DMS153 treated with DMSO at 0.1 percent for 48 hours (cell line): Measurements from ENCODE around the gene KCNQ4.

Source experiments
- DNase-seq: peaks from one replicate; lab custom pipeline; 2025; ENCODE audit not compliant: unreplicated experiment; lab: John Stamatoyannopoulos, UW

Gene KCNQ4

DNA sequence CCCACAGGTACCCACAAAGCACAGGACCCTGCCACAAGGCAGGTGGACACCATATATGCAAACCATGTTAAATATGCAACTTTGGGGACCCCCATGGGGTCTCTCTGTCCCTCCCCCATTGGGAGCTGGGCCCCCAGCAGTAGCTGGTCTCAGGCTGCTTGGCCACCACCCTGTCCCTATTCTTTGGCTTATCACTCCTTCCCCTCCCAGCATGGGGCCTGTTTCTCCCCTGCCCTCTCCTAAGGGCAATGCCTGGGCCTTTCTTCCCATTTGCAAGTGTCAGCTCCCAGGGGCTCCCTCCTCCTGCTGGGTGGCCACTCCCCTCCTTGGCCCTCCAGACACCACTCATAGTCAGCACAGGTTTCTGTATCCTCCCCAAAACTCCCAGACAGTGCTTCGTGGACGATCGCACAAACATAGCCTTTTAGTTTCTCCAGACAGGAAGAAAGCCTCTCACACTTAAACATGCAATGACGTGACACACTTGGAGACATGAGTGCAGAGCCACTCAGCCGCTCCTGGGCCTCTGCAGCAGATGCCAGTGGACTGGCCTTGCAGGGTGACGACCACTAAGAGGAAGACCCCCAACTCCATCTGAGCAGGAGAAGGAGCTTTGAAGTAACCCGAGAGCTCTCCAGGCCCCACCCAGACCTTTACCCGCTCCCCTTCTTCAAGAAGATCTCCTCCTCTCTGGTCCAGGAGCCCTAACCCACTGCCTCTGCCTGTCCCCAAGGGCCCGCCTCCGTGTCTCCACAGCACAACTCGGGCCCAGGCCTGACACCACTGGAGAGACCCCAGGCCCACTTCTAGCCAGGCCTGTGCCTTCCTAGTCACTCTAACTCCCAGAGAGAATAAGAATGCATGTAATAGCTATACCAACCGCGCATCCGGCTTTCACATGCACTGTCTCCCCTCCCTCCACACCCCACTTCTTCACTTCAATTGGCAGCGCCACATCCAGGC, 55.7 kb downstream of the KCNQ4 start:
- no peak for DNase-seq

DNA sequence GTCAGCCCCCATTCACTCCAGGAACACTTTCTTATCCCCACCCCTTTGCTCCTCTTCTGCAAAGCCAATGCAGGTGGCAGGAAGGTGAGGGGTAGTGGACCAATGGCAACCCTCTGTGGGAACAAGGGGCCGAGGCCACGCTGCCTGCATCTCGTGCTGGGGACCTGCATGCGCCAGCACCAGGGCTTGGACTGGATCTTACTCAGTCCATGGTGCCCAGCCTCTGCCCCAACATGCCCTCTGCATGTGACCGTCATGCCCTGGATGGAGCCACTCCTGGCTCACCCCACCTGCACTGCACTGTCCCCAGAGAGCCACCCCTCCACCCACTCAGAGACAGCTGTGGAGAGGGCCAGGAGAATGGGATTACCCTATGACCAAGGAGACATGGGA, 56.4 kb downstream of the KCNQ4 start:
- DNase-seq: no peak

DNA sequence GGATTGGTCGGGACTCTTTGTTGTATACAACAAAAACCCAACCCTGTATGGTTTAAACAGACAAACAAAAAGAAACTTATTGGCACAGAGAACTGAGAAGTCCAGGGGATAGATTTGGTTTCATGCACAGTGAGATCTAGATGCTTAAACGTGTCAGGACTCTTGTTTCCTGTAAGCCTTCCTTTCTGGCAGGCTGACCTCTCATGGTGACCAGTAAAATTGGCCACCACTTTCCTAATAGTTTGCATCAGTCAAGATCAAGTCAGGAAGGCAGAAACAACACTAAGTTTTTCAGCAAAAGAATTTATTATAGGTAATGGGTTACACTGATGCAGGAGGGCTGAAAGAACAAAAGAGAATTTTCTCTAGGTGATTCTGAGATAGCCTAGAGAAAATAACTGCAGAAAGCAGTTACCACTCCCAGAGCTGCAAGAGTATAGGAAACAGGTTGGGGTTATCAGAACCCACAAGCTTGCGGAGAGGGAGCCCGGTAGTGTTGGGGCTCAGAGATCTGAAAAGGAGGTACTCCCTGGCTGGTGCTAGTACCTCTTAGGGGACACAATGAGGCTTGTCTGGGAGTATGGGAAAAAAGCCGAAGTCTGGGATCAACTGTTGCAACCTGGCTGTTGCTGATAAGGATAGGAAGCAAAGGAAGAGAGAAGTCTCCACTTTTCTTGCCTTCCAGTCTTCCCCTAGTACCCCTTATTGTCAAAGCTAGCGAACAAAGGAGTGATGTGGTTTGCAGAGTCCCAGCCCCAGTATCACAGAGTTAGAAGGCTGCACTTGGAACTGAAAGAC, 57.1 kb downstream of the KCNQ4 start:
- DNase-seq: no peak

DNA sequence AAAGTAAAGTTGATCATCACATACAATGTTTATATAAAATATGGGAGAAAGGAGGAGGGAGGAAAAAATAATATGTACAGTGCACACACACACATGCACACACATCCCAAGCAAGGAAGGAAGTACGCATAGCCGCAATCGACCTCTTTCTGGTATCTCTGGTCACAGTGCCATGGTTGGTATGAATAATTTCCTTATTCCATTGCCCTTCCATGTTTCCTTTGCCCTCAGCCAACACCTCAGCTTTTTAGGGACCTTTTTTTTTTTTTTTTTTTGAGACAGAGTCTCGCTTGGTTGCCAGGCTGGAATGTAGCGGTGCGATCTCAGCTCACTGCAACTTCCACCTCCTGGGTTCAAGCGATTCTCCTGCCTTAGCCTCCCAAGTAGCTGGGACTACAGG, 58.0 kb downstream of the KCNQ4 start:
- no peak for DNase-seq

DNA sequence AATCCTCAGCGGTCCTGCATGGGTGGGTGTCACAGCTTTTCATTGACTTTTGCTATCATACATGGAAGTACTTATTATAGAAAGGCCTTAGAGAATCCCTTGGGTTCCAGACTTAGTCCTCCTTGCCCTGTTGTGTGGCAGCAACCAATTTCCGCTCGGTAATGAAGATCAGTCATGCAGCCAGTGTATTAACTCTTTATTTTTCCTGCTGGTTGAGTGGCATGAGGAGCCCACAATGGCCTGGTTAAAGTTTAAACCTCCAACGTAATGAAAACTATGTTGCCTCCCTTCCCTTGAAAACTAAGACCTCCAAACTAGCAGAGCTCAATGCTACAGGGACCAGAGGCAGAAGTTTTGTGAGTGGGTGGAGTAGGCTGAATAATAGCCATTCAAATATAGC, 58.6 kb downstream of the KCNQ4 start:
- DNase-seq: no peak

DNA sequence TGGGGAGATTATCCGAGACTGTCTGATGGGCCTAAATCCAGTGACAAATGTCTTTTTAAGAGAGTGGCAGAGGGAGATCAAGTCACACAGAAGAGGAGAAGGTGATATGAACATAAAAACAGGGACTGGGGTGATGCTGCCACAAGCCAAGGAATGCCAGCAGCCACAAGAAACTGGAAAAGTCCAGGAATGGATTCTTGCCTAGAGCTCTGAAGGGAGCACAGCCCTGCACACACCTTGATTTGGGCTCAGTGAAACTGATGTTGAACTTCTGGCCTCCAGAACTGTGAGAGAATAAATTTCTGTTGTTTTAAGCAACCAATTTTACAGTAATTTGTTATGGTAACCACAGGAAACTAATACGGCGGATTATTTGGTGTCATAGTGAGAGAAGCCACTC, 59.1 kb downstream of the KCNQ4 start:
- DNase-seq: no peak

DNA sequence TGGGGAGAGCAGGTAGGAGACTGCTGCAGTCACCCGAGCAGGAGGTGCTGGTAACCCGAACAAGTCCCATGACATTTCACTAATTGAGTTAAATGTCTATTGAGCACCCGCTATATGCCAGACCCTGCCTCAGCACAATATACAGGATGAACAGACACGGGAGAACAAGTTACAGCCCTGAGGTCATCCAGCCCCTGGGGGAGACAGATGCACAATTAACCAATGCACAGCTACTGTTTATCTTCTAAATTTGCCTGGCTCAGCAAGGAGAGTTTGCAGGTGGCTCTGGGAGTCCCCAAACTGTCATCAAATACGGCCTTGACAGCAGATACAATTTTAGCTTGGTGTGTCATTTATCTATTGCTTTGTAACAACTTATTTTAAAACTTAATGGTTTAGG, 60.5 kb downstream of the KCNQ4 start:
- DNase-seq: no peak

DNA sequence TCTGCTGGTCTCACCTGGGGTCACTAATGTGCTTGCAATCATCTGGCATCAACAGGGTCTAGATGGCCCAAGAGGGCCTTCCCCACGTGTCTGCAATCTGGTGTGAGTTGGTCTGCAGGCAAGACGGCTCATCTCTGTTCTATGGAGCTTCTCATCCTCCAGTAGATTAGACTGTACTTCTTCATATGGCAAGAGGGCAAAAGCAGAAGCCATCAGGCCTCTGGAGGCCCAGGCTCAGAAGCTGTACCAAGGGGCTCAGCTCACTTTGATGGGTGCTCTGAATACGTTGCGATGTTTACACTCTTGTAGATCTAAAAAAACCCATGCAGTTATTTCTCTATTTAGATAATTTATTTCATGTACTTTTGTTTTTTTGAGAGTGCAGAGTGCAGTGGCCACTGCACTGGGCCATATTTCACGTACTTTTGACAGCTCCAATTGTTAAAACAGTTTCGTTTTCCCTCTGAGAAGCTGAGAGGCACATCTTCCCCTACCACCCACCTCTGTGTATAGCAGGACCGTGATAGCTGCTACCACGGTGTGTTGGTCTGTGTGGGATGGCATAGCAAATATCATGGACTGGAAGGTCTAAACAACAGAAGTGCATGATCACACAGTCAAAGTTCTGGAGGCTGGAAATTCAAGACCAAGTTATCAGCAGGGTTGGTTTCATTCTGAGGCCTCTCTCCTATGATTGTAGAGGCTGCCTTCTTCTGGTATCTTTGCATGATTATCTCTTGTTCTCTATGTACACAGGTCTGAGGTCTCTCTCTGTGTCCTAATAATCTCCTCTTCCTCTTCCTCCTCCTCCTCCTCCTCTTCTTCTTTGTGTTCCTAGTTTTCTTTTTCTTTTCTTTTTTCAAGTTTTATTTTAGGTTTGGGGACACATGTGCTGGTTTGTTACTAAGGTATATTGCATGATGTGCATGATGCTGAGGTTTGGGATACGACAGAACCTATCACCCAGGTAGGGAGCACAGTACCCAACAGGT, 61.6 kb downstream of the KCNQ4 start:
- no peak for DNase-seq

DNA sequence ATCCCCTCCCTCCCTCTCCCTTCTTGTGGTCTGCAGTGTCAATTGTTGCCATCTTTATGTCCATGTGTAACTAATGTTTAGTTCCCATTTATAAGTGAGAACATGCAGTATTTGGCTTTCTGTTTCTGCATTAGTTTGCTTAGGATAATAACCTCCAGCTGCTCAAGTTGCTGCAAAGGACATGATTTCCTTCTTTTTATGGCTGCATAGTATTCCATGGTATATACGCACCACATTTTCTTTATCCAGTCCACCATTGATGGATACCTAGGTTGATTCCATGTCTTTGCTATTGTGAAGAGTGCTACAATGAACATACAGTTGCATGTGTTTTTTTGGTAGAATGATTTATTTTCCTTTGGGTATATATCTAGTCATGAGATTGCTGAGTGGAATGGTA, 62.3 kb downstream of the KCNQ4 start:
- no peak for DNase-seq

DNA sequence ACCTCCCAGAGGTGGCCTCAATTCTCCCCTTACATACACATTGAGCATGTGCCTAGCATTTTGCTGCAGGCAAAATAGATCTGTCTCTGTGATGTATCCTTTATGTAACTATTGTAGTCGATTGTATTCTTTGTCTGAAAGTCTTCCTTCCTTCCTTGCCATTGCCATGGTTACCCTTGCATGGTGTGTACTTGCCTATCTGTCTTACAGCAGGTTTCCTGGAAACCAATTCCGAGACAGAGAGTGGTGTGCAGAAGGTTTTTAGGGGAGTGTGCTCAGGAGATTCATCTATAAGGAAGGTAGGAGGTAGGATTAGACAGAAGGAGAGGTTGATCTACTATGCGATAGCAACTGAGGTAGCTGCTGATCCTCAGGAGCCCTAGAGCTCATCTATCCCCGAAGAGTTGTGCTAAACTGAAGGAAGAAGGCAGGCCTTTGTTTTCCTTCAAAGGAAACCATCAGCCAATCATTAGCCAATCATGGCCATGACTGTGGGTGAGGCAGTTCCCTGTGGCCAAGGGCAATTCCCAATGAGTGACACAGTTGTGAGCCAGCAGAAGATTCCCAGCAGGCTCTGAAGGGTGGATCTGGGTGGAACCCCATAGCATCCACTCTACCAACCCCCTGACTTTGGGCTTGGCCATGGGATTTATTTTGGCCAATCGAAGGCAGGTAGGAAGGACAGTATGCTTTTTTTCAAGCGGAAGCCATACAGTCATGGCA, 63.6 kb downstream of the KCNQ4 start:
- DNase-seq: no peak

DNA sequence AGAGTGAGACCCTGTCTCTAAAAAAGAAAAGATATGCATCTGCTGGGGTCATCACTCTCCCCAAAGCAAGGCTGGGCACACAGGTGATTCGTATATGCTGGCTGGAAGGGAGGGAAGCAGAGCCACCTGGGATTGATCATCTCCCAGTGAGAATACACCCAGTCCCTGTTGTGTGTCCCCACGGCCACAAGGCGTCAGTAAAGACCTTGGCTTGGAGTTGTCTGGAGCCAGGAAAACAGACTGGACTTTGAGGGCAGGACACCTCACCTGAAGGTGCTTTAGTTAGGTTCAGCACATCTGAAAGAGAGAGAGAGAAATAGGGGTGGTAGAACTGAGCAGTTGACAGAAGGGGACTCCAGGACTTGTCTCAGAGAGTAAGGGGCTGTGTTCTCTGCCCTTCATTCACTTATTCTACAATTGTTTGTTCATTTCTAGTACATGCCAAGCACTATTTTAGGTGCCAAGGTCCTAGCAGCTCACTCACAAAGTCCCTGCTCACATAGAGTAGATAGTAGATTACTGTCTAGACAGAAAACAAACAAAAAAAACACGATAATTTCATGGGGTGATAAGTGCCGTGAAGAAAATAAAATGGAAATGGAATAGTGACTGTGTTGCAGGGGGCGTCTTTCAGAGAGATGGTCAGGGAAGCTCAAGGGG, 65.1 kb downstream of the KCNQ4 start:
- DNase-seq: peak; percentile 97

DNA sequence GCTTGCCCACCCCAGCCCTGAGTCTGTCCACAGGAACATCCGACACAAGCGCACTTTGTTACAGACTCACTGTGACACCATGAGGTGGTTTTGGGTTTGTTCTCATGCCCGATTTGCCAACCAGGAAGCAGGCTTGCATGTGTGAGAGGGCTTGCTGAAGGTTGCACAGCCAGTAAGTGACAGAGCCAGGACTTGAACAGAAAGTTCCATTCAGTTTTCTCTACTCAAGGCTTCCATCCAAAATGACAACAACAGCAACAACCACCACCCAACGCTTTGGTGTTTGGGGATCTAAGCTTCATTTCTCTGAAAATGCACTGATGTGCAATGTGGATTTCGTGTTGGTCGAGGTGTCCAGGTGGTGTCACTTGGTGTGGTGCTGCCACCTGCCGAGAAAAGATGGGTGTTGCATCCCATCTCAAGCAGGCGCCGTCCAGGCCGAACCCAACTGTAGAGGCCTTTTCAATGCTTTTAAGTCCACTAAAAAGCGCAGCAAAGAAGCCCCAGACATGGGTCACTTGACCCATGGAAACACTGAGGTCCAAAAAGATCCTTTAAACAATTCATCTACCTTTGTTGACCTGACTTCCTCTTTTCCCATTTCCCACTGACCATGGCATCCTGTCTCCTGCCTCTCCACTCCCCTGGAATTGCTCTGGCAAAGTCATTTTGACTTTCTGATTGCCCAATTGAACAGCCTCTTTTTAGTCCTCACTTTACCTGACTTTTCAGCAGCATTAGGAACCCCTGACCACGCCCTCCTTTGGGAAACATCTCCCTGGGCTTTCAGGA, 66.4 kb downstream of the KCNQ4 start:
- DNase-seq: peak; percentile 93

DNA sequence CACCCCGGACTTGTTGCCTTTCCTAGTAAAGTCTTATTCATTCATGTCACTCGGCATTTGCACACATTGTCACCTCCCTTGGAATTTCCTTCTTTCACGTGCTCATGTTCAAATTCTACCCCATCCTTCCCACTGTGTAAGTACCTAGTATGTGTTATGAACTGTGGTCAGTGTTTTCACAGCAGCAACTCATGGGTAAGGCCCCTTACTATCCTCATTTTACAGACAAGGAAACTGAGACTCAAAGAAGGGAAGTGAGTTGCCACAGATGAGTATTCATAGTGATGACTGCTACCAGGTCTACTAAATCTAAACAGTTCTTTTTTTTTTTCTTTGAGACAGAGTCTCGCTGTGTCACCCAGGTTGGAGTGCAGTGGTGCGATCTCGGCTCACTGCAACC, 68.1 kb downstream of the KCNQ4 start:
- no peak for DNase-seq

DNA sequence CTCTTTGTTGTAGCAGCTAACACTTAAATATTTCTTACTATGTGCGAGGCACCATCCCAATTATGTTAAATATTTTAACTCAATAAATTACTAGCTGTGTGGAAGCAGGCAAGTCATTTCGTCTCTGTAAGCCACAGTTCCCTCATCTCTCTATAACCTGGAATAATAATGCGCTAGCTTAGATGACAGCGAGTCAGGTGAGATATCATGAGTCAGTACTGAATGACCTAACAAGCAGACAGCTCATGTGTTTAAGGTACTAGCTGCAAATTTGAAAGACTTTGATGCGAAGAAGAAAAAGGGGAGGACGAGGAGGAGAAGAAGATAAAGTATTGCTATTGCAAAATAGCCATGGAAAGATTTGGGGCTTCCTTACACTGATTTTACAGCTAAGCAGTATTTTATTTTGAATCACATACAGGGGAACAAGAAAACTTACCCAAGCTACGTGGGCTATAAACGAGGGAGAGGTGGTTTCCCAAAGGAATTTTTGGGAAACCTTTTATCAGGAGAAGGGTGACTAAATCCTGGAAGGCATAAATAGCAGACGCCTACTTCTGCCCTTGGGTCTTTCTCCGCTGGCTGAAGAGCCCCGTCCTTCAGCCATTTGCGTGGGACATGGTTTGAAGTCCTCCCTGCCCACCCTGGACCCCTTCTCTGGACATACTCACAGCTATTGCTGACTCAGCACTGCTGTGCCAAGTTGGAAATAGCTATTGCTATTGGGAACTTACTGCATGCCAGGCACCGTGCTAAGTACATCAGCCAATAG, 69.7 kb downstream of the KCNQ4 start:
- DNase-seq: no peak

DNA sequence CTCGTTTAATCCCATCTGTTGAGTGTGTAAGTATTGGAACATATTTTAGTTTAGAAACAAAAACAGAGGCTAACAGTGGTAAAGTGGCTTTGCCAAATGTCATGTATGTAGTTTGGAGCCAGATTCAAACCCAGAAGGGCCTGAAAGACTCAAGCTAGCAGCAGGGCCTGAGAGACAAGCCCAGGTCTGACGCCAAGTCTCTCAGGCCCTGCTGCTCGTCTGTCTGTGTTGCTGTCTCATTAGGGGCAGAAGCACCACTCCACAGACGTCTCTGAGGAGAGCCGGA, 70.2 kb downstream of the KCNQ4 start:
- no peak for DNase-seq

DNA sequence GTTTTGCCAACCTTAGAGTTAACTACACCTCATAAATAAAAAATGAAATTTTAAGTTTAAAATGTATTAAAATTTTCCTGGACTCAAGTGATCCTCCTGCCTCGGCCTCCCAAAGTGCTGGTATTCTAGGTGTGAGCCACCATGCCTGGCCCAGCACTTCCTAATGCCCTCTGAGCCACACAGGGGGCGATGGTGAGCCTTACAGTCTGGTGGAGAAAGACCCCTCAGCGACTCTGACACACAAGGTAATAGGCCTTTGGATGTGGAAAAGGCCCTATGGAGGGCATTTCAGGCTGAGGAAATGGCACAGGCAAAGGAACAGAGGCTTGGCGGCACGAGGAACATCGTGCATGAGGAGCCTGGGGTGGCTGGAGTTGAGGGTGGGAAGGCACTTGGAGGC, 71.9 kb downstream of the KCNQ4 start:
- no peak for DNase-seq

DNA sequence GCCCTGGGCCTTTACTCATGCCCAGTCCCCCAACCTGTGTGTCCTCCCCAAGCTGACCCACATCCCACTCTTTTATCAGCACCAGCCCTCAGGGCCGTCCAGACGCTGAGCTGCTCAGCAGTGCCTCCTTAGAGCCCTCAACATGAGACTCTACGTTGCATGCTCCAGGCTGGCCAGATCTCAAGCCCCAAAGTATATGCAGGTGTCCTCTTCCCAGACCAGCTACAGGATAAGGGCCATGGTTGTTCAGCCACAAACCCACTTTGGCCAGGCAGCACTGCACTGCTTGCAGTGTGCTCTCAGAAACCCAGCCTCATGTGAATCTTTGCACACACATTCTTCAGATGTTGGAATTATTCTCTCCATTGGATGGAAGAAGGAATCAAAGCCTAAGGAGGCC, 72.5 kb downstream of the KCNQ4 start:
- no peak for DNase-seq

DNA sequence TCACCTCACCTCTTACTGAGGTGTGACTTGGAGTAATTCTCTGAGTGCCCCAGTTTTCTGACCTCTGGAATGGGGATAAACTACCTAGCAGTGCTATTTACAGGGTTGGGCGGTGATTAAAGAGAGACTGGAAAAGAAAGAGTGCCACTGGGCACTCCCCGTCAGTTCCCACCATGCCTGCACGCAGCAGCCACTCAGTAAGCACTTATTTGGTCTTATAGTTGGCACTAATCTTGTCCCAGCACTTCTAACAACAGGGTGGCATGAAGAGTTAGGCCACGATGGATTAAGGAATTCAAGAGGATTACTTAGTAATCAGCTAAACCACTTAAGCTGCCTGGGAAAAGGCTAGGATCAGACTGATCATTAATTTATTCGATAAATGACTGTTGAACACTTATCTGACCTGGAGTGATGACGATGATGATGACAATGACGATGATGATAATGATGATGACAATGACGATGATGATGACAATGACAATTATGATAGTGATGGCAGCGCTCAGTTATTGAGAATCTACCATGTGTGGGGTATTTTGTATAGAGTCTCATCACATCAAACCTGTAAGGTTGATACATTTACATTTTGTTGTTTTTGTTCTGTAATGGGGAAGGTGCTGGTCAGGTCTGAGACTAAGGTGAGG, 73.2 kb downstream of the KCNQ4 start:
- no peak for DNase-seq
